Activated naive CD8-positive, alpha-beta T cell treated with anti-CD3 and anti-CD28 coated beads, Interleukin-2, amount 50 U/mL, for 16 hours (primary cell): ENCODE data around the gene TGFBI.
"Not testable (repeated sequence)": the region's sequence is repeated elsewhere in the genome, so short reads cannot be mapped to it uniquely, and the experiment has no call there.

ENCODE experiments used
- DNase-seq: peaks from one replicate; pipeline ENCODE4 v3.0.0-alpha.2; 2020; ENCODE audit warnings: low read depth, low spot score

The TGFBI gene

GRCh38 chr5:136045026-136045425 lies 16.2 kb downstream of the TGFBI start:
- DNase-seq = not testable (repeated sequence)

GRCh38 chr5:136046246-136046645 lies 17.5 kb downstream of the TGFBI start:
- no peak for DNase-seq

GRCh38 chr5:136047858-136048257 lies 19.1 kb downstream of the TGFBI start:
- DNase-seq = no peak

GRCh38 chr5:136048966-136049365 lies 20.2 kb downstream of the TGFBI start:
- no peak for DNase-seq

GRCh38 chr5:136051486-136052220 lies 22.9 kb downstream of the TGFBI start:
- DNase-seq = no peak

- DNase-seq = no peak
Observed at GRCh38 chr5:136052692-136053335, 24.0 kb downstream of the TGFBI start.

GRCh38 chr5:136053336-136054141 lies 24.8 kb downstream of the TGFBI start:
- DNase-seq = no peak

- DNase-seq = no peak
Observed at GRCh38 chr5:136054142-136055019, 25.6 kb downstream of the TGFBI start.

GRCh38 chr5:136055612-136056309 lies 27.0 kb downstream of the TGFBI start:
- DNase-seq = no peak

- DNase-seq = no peak
Observed at GRCh38 chr5:136056336-136056735, 27.5 kb downstream of the TGFBI start.

GRCh38 chr5:136056771-136057335 lies 28.1 kb downstream of the TGFBI start:
- no peak for DNase-seq

GRCh38 chr5:136057401-136058038 lies 28.7 kb downstream of the TGFBI start:
- no peak for DNase-seq

- DNase-seq = no peak
Observed at GRCh38 chr5:136058039-136058971, 29.5 kb downstream of the TGFBI start.

GRCh38 chr5:136058972-136059354 lies 30.2 kb downstream of the TGFBI start:
- DNase-seq = no peak

- no peak for DNase-seq
Observed at GRCh38 chr5:136060963-136061362, 32.2 kb downstream of the TGFBI start.

GRCh38 chr5:136061630-136062365 lies 33.0 kb downstream of the TGFBI start:
- no peak for DNase-seq

- no peak for DNase-seq
Observed at GRCh38 chr5:136062366-136063274, 33.8 kb downstream of the TGFBI start.
